ENCODE results near the gene SEC23A.
"Not testable (repeated sequence)": the region's sequence is repeated elsewhere in the genome, so short reads cannot be mapped to it uniquely, and the experiment has no call there.

The SEC23A gene

GRCh38 chr14:39099748-39100147 is 3.3 kb downstream of the SEC23A start:
- Histone ChIP-seq H3K4me3 (ENCODE audit: low read depth in 1 of 2, low read length in 2 of 2) (no peak overlapping the region), H2AFZ (ENCODE audit: low read depth, low read length) (no peak overlapping the region), H3K4me1 (ENCODE audit: insufficient read depth, low read length) (peaks cover 44% of the 10 kb centered on the region), H3K79me2 (ENCODE audit: insufficient read depth, low read length) (peaks cover 67% of the 10 kb centered on the region), H3K27me3 (ENCODE audit: insufficient read depth, low read length, poor library complexity) (no peaks in the 10 kb centered on the region), H3K9me3 (ENCODE audit: insufficient read depth, low read length, severe bottlenecking) (no peaks in the 10 kb centered on the region), H4K20me1 (ENCODE audit: insufficient read depth, low read length) (no peaks in the 10 kb centered on the region), H3K9ac (ENCODE audit: low read depth, low read length) (no peak overlapping the region), H3K36me3 (ENCODE audit: insufficient read depth, low read length) (peaks cover 11% of the 10 kb centered on the region), H3K27ac (ENCODE audit: low read length) (no peak overlapping the region), H3K4me2 (ENCODE audit: insufficient read depth, low read length) (peak overlapping the region; percentile 11; the same call in 1 of the 2 replicates)
- no peak for DNase-seq
- TF ChIP-seq EZH2 (IDR thresholded peaks at IDR 0.05; ENCODE audit: borderline replicate concordance, low read depth, low read length, severe bottlenecking) (no peak), CTCF (IDR thresholded peaks at IDR 0.05; ENCODE audit: borderline replicate concordance, extremely low read depth, low read length, poor library complexity, severe bottlenecking) (no peak)
- no peak for ATAC-seq (ENCODE audit: insufficient read depth, low read depth)

- not testable (repeated sequence) for H3K4me2 ChIP-seq (ENCODE audit: insufficient read depth, low read length); H3K9me3 ChIP-seq (ENCODE audit: insufficient read depth, low read length, severe bottlenecking); ATAC-seq (ENCODE audit: insufficient read depth, low read depth); H3K27ac ChIP-seq (ENCODE audit: low read length); DNase-seq; H3K4me3 ChIP-seq (ENCODE audit: low read depth in 1 of 2, low read length in 2 of 2); H3K9ac ChIP-seq (ENCODE audit: low read depth, low read length); H3K27me3 ChIP-seq (ENCODE audit: insufficient read depth, low read length, poor library complexity); H2AFZ ChIP-seq (ENCODE audit: low read depth, low read length); H4K20me1 ChIP-seq (ENCODE audit: insufficient read depth, low read length)
- Histone ChIP-seq H3K4me1 (ENCODE audit: insufficient read depth, low read length) (peaks cover 39% of the 10 kb centered on the region), H3K36me3 (ENCODE audit: insufficient read depth, low read length) (peaks cover 15% of the 10 kb centered on the region), H3K79me2 (ENCODE audit: insufficient read depth, low read length) (peaks cover 67% of the 10 kb centered on the region)
These were observed 3.8 kb downstream of the SEC23A start for GRCh38 chr14:39099215-39099614.

GRCh38 chr14:39097159-39097558 is 5.9 kb downstream of the SEC23A start:
- TF ChIP-seq CTCF (IDR thresholded peaks at IDR 0.05; ENCODE audit: borderline replicate concordance, extremely low read depth, low read length, poor library complexity, severe bottlenecking) (no peak), EZH2 (IDR thresholded peaks at IDR 0.05; ENCODE audit: borderline replicate concordance, low read depth, low read length, severe bottlenecking) (no peak)
- no peaks in the 10 kb centered on the region for H3K27me3 ChIP-seq (ENCODE audit: insufficient read depth, low read length, poor library complexity)
- peaks cover 48% of the 10 kb centered on the region for H3K79me2 ChIP-seq (ENCODE audit: insufficient read depth, low read length)
- DNase-seq (no peak), ATAC-seq (ENCODE audit: insufficient read depth, low read depth) (no peak)
- H3K4me3 ChIP-seq (ENCODE audit: low read depth in 1 of 2, low read length in 2 of 2), result no peak overlapping the region
- H4K20me1 ChIP-seq (ENCODE audit: insufficient read depth, low read length), result no peaks in the 10 kb centered on the region
- H3K27ac ChIP-seq (ENCODE audit: low read length), result no peak overlapping the region
- no peaks in the 10 kb centered on the region for H3K9me3 ChIP-seq (ENCODE audit: insufficient read depth, low read length, severe bottlenecking)
- peaks cover 28% of the 10 kb centered on the region for H3K36me3 ChIP-seq (ENCODE audit: insufficient read depth, low read length)
- no peak overlapping the region for H3K4me2 ChIP-seq (ENCODE audit: insufficient read depth, low read length)
- H2AFZ ChIP-seq (ENCODE audit: low read depth, low read length), result no peak overlapping the region
- no peak overlapping the region for H3K9ac ChIP-seq (ENCODE audit: low read depth, low read length)
- H3K4me1 ChIP-seq (ENCODE audit: insufficient read depth, low read length), result peaks cover 28% of the 10 kb centered on the region

- DNase-seq, result no peak
- Histone ChIP-seq H3K4me3 (ENCODE audit: low read depth in 1 of 2, low read length in 2 of 2) (no peak overlapping the region), H4K20me1 (ENCODE audit: insufficient read depth, low read length) (no peaks in the 10 kb centered on the region), H3K79me2 (ENCODE audit: insufficient read depth, low read length) (peaks cover 23% of the 10 kb centered on the region), H3K9ac (ENCODE audit: low read depth, low read length) (no peak overlapping the region), H3K36me3 (ENCODE audit: insufficient read depth, low read length) (peaks cover 53% of the 10 kb centered on the region), H3K4me2 (ENCODE audit: insufficient read depth, low read length) (no peak overlapping the region), H2AFZ (ENCODE audit: low read depth, low read length) (no peak overlapping the region), H3K9me3 (ENCODE audit: insufficient read depth, low read length, severe bottlenecking) (no peaks in the 10 kb centered on the region), H3K4me1 (ENCODE audit: insufficient read depth, low read length) (0 out of 2 replicates have a peak, but pooled peaks cover 3% of the 10 kb centered on the region), H3K27me3 (ENCODE audit: insufficient read depth, low read length, poor library complexity) (no peaks in the 10 kb centered on the region), H3K27ac (ENCODE audit: low read length) (no peak overlapping the region)
- ATAC-seq (ENCODE audit: insufficient read depth, low read depth), result no peak
- TF ChIP-seq EZH2 (IDR thresholded peaks at IDR 0.05; ENCODE audit: borderline replicate concordance, low read depth, low read length, severe bottlenecking) (no peak), CTCF (IDR thresholded peaks at IDR 0.05; ENCODE audit: borderline replicate concordance, extremely low read depth, low read length, poor library complexity, severe bottlenecking) (no peak)
These were observed 8.5 kb downstream of the SEC23A start for GRCh38 chr14:39094515-39094914.
